Keratinocyte (primary cell): ENCODE results near the gene POU4F2. TPM values are rescaled to one million over a fixed set of nuclear protein-coding genes. Genes with fewer than 3 reads are reported as not detected.

ENCODE experiments used
- DNase-seq: peaks from one replicate; pipeline ENCODE4 v3.0.0-alpha.2; 2011; ENCODE audit warnings: low read depth, missing footprints, low spot score
- FAIRE-seq: peaks from 2 replicates; lab custom pipeline; 2011; peaks lifted over from hg19 to GRCh38; lab: Jason Lieb, UNC
- H2AFZ ChIP-seq: 2 replicates; pipeline ENCODE4 v1.6.0; 2012; ENCODE audit warnings: low read length, control low read depth, inconsistent platforms; ENCODE audit not compliant: control insufficient read depth
- H3K27ac ChIP-seq: 2 replicates; pipeline ENCODE4 v1.5.1; 2011; ENCODE audit warnings: low read length; ENCODE audit not compliant: control insufficient read depth, insufficient read depth
- H3K27me3 ChIP-seq: 3 replicates; pipeline ENCODE4 v1.6.0; 2011; ENCODE audit warnings: low read length; ENCODE audit not compliant: control insufficient read depth, insufficient read depth; ENCODE audit errors: extremely low read depth
- H3K36me3 ChIP-seq, 2 experiments: 2 replicates in 1 of 2; 3 replicates in 1 of 2; pipeline ENCODE4 v1.5.1; 2011; ENCODE audit warnings: low read length in 2 of 2, mild to moderate bottlenecking in 1 of 2; ENCODE audit not compliant: control insufficient read depth in 2 of 2, insufficient read depth in 2 of 2; ENCODE audit errors: extremely low read depth in 1 of 2
- H3K4me1 ChIP-seq: 3 replicates; pipeline ENCODE4 v1.5.1; 2011; ENCODE audit warnings: low read length; ENCODE audit not compliant: control insufficient read depth, insufficient read depth; ENCODE audit errors: extremely low read depth
- H3K4me2 ChIP-seq: 3 replicates; pipeline ENCODE4 v1.6.0; 2011; ENCODE audit warnings: low read depth, low read length; ENCODE audit not compliant: control insufficient read depth, insufficient read depth; ENCODE audit errors: extremely low read depth
- H3K4me3 ChIP-seq, 3 experiments: fragments of 200-600 bp in 1 of 3; sonication (generic) in 1 of 3; 2 replicates in 2 of 3; 3 replicates in 1 of 3; pipeline ENCODE4 v1.5.1; 2011 to 2016; ENCODE audit warnings: low read length in 3 of 3, mild to moderate bottlenecking in 3 of 3, control low read depth in 2 of 3, inconsistent platforms in 1 of 3, low read depth in 1 of 3, mixed read lengths in 1 of 3, mixed run types in 1 of 3, moderate library complexity in 1 of 3; ENCODE audit not compliant: control insufficient read depth in 2 of 3, insufficient read depth in 2 of 3; ENCODE audit errors: extremely low read depth in 1 of 3
- H3K79me2 ChIP-seq: 2 replicates; pipeline ENCODE4 v1.6.0; 2012; ENCODE audit warnings: low read length; ENCODE audit not compliant: control insufficient read depth, insufficient read depth
- H3K9ac ChIP-seq: 3 replicates; pipeline ENCODE4 v1.6.0; 2011; ENCODE audit warnings: low read length; ENCODE audit not compliant: control insufficient read depth, insufficient read depth; ENCODE audit errors: extremely low read depth
- H3K9me1 ChIP-seq: 3 replicates; pipeline ENCODE4 v1.6.0; 2011; ENCODE audit warnings: low read length; ENCODE audit not compliant: control insufficient read depth, insufficient read depth; ENCODE audit errors: extremely low read depth
- H3K9me3 ChIP-seq: 2 replicates; pipeline ENCODE4 v1.5.1; 2012; ENCODE audit warnings: low read depth, low read length; ENCODE audit not compliant: control insufficient read depth
- H4K20me1 ChIP-seq: 3 replicates; pipeline ENCODE4 v1.6.0; 2011; ENCODE audit warnings: low read length; ENCODE audit not compliant: control insufficient read depth, insufficient read depth; ENCODE audit errors: extremely low read depth
- CTCF ChIP-seq, 3 experiments: IDR thresholded peaks in 1 of 3; conservative IDR thresholded peaks in 1 of 3; optimal IDR thresholded peaks in 1 of 3; 2 replicates in 2 of 3; 3 replicates in 1 of 3; pipeline versions ENCODE3 to v1.5.1; 2011; ENCODE audit warnings: low read length in 3 of 3, mild to moderate bottlenecking in 3 of 3, moderate library complexity in 2 of 3, control low read depth in 1 of 3, inconsistent platforms in 1 of 3; ENCODE audit not compliant: insufficient read depth in 2 of 3; ENCODE audit errors: extremely low read depth in 1 of 3
- EZH2 ChIP-seq: IDR thresholded peaks from one replicate; pipeline ENCODE4 v1.6.1; 2012; ENCODE audit warnings: inconsistent platforms, mild to moderate bottlenecking, low read length, moderate library complexity
- dilution Hi-C: fragments of 300-500 bp; cut with MboI; formaldehyde crosslinking; loops from one replicate; pipeline ENCODE4 v1.7.0; 2020; ENCODE audit warnings: low sequenced_read_pairs; ENCODE audit not compliant: extremely low pct_ligation_motif_present
- polyA plus RNA-seq, 5 experiments: library from polyadenylated mRNA; depleted of rRNA in 3 of 5; stranded (reverse) in 3 of 5; stranded (forward) in 1 of 5; unstranded in 1 of 5; fragments of >200 nt; gene quantifications; 1 replicate in 1 of 5; 2 replicates in 3 of 5; 3 replicates in 1 of 5; pipeline versions ENCODE4 v1.2.1 to v1.2.3, GENCODE V29; 2011 to 2012; ENCODE audit warnings: missing spikeins in 2 of 5, low read depth in 1 of 5, low replicate concordance in 1 of 5

The POU4F2 gene
- polyA plus RNA-seq, 1 donor (not counting 4 experiments of a cell fraction or from before 2014, with no cell fraction given) = not detected

- DNase-seq (no peak), FAIRE-seq (no peak)
- H3K4me1 ChIP-seq = no peaks in the 10 kb centered on the region
- dilution Hi-C loops = no loop called here
- no peaks in the 10 kb centered on the region for H4K20me1 ChIP-seq
- peaks cover 71% of the 10 kb centered on the region for H3K27me3 ChIP-seq
- no peak for TF ChIP-seq CTCF (optimal IDR thresholded peaks at IDR 0.05 in 1 of 3, IDR thresholded peaks at IDR 0.05 in 1 of 3, conservative IDR thresholded peaks at IDR 0.05 in 1 of 3; ENCODE audit: extremely low read depth in 1 of 3, insufficient read depth in 2 of 3, low read length in 3 of 3)
- peak; percentile 90 for TF ChIP-seq EZH2
- H3K79me2 ChIP-seq = no peaks in the 10 kb centered on the region
- no peaks in the 10 kb centered on the region for H3K36me3 ChIP-seq
- no peak overlapping the region for H2AFZ ChIP-seq
- H3K9me3 ChIP-seq = no peaks in the 10 kb centered on the region
- no peak overlapping the region for H3K4me2 ChIP-seq
- no peaks in the 10 kb centered on the region for H3K9me1 ChIP-seq
- H3K27ac ChIP-seq = no peak overlapping the region
- H3K9ac ChIP-seq = no peak overlapping the region
- H3K4me3 ChIP-seq = no peak overlapping the region
Observed at GRCh38 chr4:146647615-146648460, 9.1 kb downstream of the POU4F2 start.

GRCh38 chr4:146648461-146648783 is 9.7 kb downstream of the POU4F2 start:
- Histone ChIP-seq H3K4me2 (no peak overlapping the region), H3K9ac (no peak overlapping the region), H4K20me1 (no peaks in the 10 kb centered on the region), H3K79me2 (no peaks in the 10 kb centered on the region), H3K9me1 (no peaks in the 10 kb centered on the region), H2AFZ (no peak overlapping the region), H3K27me3 (peaks cover 77% of the 10 kb centered on the region), H3K27ac (no peak overlapping the region), H3K4me1 (no peaks in the 10 kb centered on the region), H3K9me3 (no peaks in the 10 kb centered on the region), H3K4me3 (no peak overlapping the region), H3K36me3 (no peaks in the 10 kb centered on the region)
- DNase-seq (no peak), FAIRE-seq (no peak)
- dilution Hi-C loops = no loop called here
- TF ChIP-seq EZH2 (peak; percentile 6), CTCF (optimal IDR thresholded peaks at IDR 0.05 in 1 of 3, IDR thresholded peaks at IDR 0.05 in 1 of 3, conservative IDR thresholded peaks at IDR 0.05 in 1 of 3; ENCODE audit: extremely low read depth in 1 of 3, insufficient read depth in 2 of 3, low read length in 3 of 3) (no peak)
